Neural crest cell (in vitro differentiated cells): ENCODE measurements around the gene DAB2IP. TPM values are rescaled to one million over a fixed set of nuclear protein-coding genes. Genes with fewer than 3 reads are reported as not detected.
A peak's percentile ranks its signal among the peaks of the same experiment; 100 is the strongest.

ENCODE experiments used
- DNase-seq: peaks from one replicate; pipeline ENCODE4 v3.0.0; 2021; ENCODE audit warnings: low read depth, mixed read lengths, low spot score
- H3K27ac Mint-ChIP-seq: one replicate; pipeline ENCODE4 v1.8.0; 2021; ENCODE audit warnings: mild to moderate bottlenecking, mixed read lengths; ENCODE audit not compliant: unreplicated experiment
- H3K27me3 Mint-ChIP-seq: 2 replicates; pipeline ENCODE4 v1.8.0; 2021; ENCODE audit warnings: low read depth, mild to moderate bottlenecking, mixed read lengths
- H3K36me3 Mint-ChIP-seq: 2 replicates; pipeline ENCODE4 v1.8.0; 2021; ENCODE audit warnings: low read depth, mild to moderate bottlenecking, mixed read lengths
- H3K4me1 Mint-ChIP-seq: 2 replicates; pipeline ENCODE4 v1.8.0; 2021; ENCODE audit warnings: mixed read lengths
- H3K4me3 Mint-ChIP-seq: one replicate; pipeline ENCODE4 v1.8.0; 2021; ENCODE audit warnings: mild to moderate bottlenecking, mixed read lengths
- H3K9me3 Mint-ChIP-seq: 2 replicates; pipeline ENCODE4 v1.8.0; 2021; ENCODE audit warnings: mixed read lengths
- CTCF ChIP-seq: fragments of 200-600 bp; sonication (generic); conservative IDR thresholded peaks from 2 replicates; pipeline ENCODE4 v1.5.0; 2021; ENCODE audit warnings: antibody characterized with exemption, mild to moderate bottlenecking
- total RNA-seq: library from RNA; stranded (reverse); gene quantifications from 2 replicates; pipeline ENCODE4 v1.2.1, GENCODE V29; 2021

DAB2IP gene
- total RNA-seq, 1 donor from 2014 or later: 48.3 TPM

GRCh38 chr9:121691890-121692289 lies 40.5 kb downstream of the DAB2IP start:
- no peak overlapping the region for H3K4me3 Mint-ChIP-seq
- DNase-seq: no peak
- H3K27me3 Mint-ChIP-seq: no peaks in the 10 kb centered on the region
- H3K4me1 Mint-ChIP-seq: peaks cover 26% of the 10 kb centered on the region
- TF ChIP-seq CTCF: no peak
- H3K36me3 Mint-ChIP-seq: no peaks in the 10 kb centered on the region
- H3K27ac Mint-ChIP-seq: peak overlapping the region; percentile 10
- H3K9me3 Mint-ChIP-seq: no peaks in the 10 kb centered on the region

- H3K27me3 Mint-ChIP-seq: peaks cover 2% of the 10 kb centered on the region
- peak overlapping the region; percentile 15 for H3K27ac Mint-ChIP-seq
- no peaks in the 10 kb centered on the region for H3K9me3 Mint-ChIP-seq
- TF ChIP-seq CTCF: no peak
- no peak for DNase-seq
- peaks cover 29% of the 10 kb centered on the region for H3K4me1 Mint-ChIP-seq
- H3K4me3 Mint-ChIP-seq: no peak overlapping the region
- no peaks in the 10 kb centered on the region for H3K36me3 Mint-ChIP-seq
Measured at GRCh38 chr9:121692606-121693387, 41.4 kb downstream of the DAB2IP start.

- H3K9me3 Mint-ChIP-seq: no peaks in the 10 kb centered on the region
- no peak overlapping the region for H3K27ac Mint-ChIP-seq
- H3K4me1 Mint-ChIP-seq: peaks cover 29% of the 10 kb centered on the region
- no peak overlapping the region for H3K4me3 Mint-ChIP-seq
- DNase-seq: no peak
- no peak for TF ChIP-seq CTCF
- H3K36me3 Mint-ChIP-seq: no peaks in the 10 kb centered on the region
- peaks cover 2% of the 10 kb centered on the region for H3K27me3 Mint-ChIP-seq
Measured at GRCh38 chr9:121693388-121693670, 41.9 kb downstream of the DAB2IP start.

- Mint-ChIP-seq H3K4me1 (peaks cover 29% of the 10 kb centered on the region), H3K36me3 (no peaks in the 10 kb centered on the region), H3K9me3 (no peaks in the 10 kb centered on the region), H3K27ac (no peak overlapping the region), H3K27me3 (peaks cover 2% of the 10 kb centered on the region), H3K4me3 (no peak overlapping the region)
- DNase-seq: no peak
- TF ChIP-seq CTCF: no peak
Measured at GRCh38 chr9:121694001-121694400, 42.6 kb downstream of the DAB2IP start.

- H3K36me3 Mint-ChIP-seq: no peaks in the 10 kb centered on the region
- peaks cover 2% of the 10 kb centered on the region for H3K27me3 Mint-ChIP-seq
- H3K4me1 Mint-ChIP-seq: peaks cover 29% of the 10 kb centered on the region
- no peak for DNase-seq
- H3K4me3 Mint-ChIP-seq: no peak overlapping the region
- no peak for TF ChIP-seq CTCF
- no peaks in the 10 kb centered on the region for H3K9me3 Mint-ChIP-seq
- no peak overlapping the region for H3K27ac Mint-ChIP-seq
Measured at GRCh38 chr9:121694600-121694999, 43.2 kb downstream of the DAB2IP start.
